Measurements from ENCODE around the gene BMPER.

DNA sequence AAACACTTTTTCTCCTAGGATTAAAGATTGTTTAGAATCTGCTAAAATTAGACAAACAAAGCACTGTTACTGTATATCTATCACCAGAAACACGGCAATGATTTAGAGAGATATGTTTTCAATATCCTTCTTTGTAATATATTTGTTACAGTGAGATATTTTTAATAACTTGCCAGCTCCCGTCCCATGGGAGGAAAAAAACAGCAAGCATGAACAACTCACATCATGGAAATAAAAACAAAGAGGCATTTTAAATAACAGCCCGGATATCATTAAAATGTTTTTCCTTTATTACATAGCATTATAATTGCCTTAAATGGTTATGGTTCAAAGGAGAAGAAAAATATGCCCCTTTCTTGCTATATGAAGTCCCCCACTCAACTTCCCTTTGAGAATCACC is 272.1 kb downstream of the BMPER start:
- TF ChIP-seq, protein P1, sequence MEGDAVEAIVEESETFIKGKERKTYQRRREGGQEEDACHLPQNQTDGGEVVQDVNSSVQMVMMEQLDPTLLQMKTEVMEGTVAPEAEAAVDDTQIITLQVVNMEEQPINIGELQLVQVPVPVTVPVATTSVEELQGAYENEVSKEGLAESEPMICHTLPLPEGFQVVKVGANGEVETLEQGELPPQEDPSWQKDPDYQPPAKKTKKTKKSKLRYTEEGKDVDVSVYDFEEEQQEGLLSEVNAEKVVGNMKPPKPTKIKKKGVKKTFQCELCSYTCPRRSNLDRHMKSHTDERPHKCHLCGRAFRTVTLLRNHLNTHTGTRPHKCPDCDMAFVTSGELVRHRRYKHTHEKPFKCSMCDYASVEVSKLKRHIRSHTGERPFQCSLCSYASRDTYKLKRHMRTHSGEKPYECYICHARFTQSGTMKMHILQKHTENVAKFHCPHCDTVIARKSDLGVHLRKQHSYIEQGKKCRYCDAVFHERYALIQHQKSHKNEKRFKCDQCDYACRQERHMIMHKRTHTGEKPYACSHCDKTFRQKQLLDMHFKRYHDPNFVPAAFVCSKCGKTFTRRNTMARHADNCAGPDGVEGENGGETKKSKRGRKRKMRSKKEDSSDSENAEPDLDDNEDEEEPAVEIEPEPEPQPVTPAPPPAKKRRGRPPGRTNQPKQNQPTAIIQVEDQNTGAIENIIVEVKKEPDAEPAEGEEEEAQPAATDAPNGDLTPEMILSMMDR (IDR thresholded peaks at IDR 0.05) = no peak
- TF ChIP-seq EP300 (IDR thresholded peaks at IDR 0.05) = no peak

All from esophagus muscularis mucosa (tissue), 3 donors.